ENCODE data around the gene CCDC3.

Gene CCDC3

GRCh38 chr10:12909836-12910185 is 91.7 kb downstream of the CCDC3 start:
- Histone ChIP-seq H3K79me2 (ENCODE audit: insufficient read depth, low read length) (no peaks in the 10 kb centered on the region), H4K20me1 (ENCODE audit: insufficient read depth, low read length) (no peaks in the 10 kb centered on the region), H3K27ac (ENCODE audit: low read depth, low read length, poor library complexity, severe bottlenecking) (no peak overlapping the region), H3K4me2 (ENCODE audit: low read length) (no peak overlapping the region), H3K9me2 (ENCODE audit: low read depth, low read length) (no peaks in the 10 kb centered on the region), H3K9me3 (ENCODE audit: low read length) (no peaks in the 10 kb centered on the region), H3F3A (ENCODE audit: insufficient read depth, low read length) (no peaks in the 10 kb centered on the region), H3K4me1 (ENCODE audit: insufficient read depth, low read length, severe bottlenecking) (no peaks in the 10 kb centered on the region), H3K36me3 (ENCODE audit: insufficient read depth, low read length) (no peaks in the 10 kb centered on the region), H2AFZ (ENCODE audit: low read length) (no peak overlapping the region), H3K27me3 (ENCODE audit: insufficient read depth, low read length) (no peaks in the 10 kb centered on the region), H3K4me3 (ENCODE audit: low read depth, low read length, poor library complexity, severe bottlenecking) (no peak overlapping the region), H3K9ac (ENCODE audit: low read length) (no peak overlapping the region)
- TF ChIP-seq, protein P1, sequence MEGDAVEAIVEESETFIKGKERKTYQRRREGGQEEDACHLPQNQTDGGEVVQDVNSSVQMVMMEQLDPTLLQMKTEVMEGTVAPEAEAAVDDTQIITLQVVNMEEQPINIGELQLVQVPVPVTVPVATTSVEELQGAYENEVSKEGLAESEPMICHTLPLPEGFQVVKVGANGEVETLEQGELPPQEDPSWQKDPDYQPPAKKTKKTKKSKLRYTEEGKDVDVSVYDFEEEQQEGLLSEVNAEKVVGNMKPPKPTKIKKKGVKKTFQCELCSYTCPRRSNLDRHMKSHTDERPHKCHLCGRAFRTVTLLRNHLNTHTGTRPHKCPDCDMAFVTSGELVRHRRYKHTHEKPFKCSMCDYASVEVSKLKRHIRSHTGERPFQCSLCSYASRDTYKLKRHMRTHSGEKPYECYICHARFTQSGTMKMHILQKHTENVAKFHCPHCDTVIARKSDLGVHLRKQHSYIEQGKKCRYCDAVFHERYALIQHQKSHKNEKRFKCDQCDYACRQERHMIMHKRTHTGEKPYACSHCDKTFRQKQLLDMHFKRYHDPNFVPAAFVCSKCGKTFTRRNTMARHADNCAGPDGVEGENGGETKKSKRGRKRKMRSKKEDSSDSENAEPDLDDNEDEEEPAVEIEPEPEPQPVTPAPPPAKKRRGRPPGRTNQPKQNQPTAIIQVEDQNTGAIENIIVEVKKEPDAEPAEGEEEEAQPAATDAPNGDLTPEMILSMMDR (IDR thresholded peaks at IDR 0.05; ENCODE audit: low read length) = no peak

GRCh38 chr10:12909182-12909835 is 92.2 kb downstream of the CCDC3 start:
- TF ChIP-seq EZH2 (IDR thresholded peaks at IDR 0.05; ENCODE audit: borderline replicate concordance, low read length) = no peak
- TF ChIP-seq, protein P1 (IDR thresholded peaks at IDR 0.05; ENCODE audit: low read length) = no peak
- no peaks in the 10 kb centered on the region for H4K20me1 ChIP-seq (ENCODE audit: insufficient read depth, low read length)
- no peak overlapping the region for H3K4me2 ChIP-seq (ENCODE audit: low read length)

GRCh38 chr10:12908773-12909172 is 92.7 kb downstream of the CCDC3 start:
- Histone ChIP-seq H4K20me1 (ENCODE audit: insufficient read depth, low read length) (no peaks in the 10 kb centered on the region), H3K27me3 (ENCODE audit: insufficient read depth, low read length) (no peaks in the 10 kb centered on the region), H2AFZ (ENCODE audit: low read length) (no peak overlapping the region), H3K79me2 (ENCODE audit: insufficient read depth, low read length) (no peaks in the 10 kb centered on the region), H3F3A (ENCODE audit: insufficient read depth, low read length) (no peaks in the 10 kb centered on the region), H3K9me2 (ENCODE audit: low read depth, low read length) (no peaks in the 10 kb centered on the region), H3K4me3 (ENCODE audit: low read depth, low read length, poor library complexity, severe bottlenecking) (no peak overlapping the region), H3K9me3 (ENCODE audit: low read length) (no peaks in the 10 kb centered on the region), H3K4me2 (ENCODE audit: low read length) (no peak overlapping the region), H3K9ac (ENCODE audit: low read length) (no peak overlapping the region), H3K4me1 (ENCODE audit: insufficient read depth, low read length, severe bottlenecking) (no peaks in the 10 kb centered on the region), H3K27ac (ENCODE audit: low read depth, low read length, poor library complexity, severe bottlenecking) (no peak overlapping the region), H3K36me3 (ENCODE audit: insufficient read depth, low read length) (no peaks in the 10 kb centered on the region)
- no peak for TF ChIP-seq EZH2 (IDR thresholded peaks at IDR 0.05; ENCODE audit: borderline replicate concordance, low read length)
- TF ChIP-seq, protein P1 (IDR thresholded peaks at IDR 0.05; ENCODE audit: low read length) = no peak

More at GRCh38 chr10:12909182-12909835, 92.2 kb downstream of the CCDC3 start:
- no peak overlapping the region for H3K9ac ChIP-seq (ENCODE audit: low read length)
- H3K4me3 ChIP-seq (ENCODE audit: low read depth, low read length, poor library complexity, severe bottlenecking) = no peak overlapping the region
- H3K36me3 ChIP-seq (ENCODE audit: insufficient read depth, low read length) = no peaks in the 10 kb centered on the region
- H3K27ac ChIP-seq (ENCODE audit: low read depth, low read length, poor library complexity, severe bottlenecking) = no peak overlapping the region
- H2AFZ ChIP-seq (ENCODE audit: low read length) = no peak overlapping the region
- no peaks in the 10 kb centered on the region for H3K27me3 ChIP-seq (ENCODE audit: insufficient read depth, low read length)
- H3K79me2 ChIP-seq (ENCODE audit: insufficient read depth, low read length) = no peaks in the 10 kb centered on the region
- H3K9me3 ChIP-seq (ENCODE audit: low read length) = no peaks in the 10 kb centered on the region
- no peaks in the 10 kb centered on the region for H3K4me1 ChIP-seq (ENCODE audit: insufficient read depth, low read length, severe bottlenecking)
- H3F3A ChIP-seq (ENCODE audit: insufficient read depth, low read length) = no peaks in the 10 kb centered on the region
- no peaks in the 10 kb centered on the region for H3K9me2 ChIP-seq (ENCODE audit: low read depth, low read length)

Measured in OCI-LY1 (cell line).